GM06990 (cell line): ENCODE measurements around the gene BTBD17.

Experiments used
- DNase-seq: peaks from one replicate; pipeline ENCODE4 v3.0.0-alpha.2; 2011; ENCODE audit not compliant: insufficient read length; ENCODE audit errors: extremely low read depth
- H3K27me3 ChIP-seq: replicated peaks from 2 replicates; pipeline ENCODE4 v1.6.0; 2011; ENCODE audit warnings: low read length; ENCODE audit not compliant: control insufficient read depth, insufficient read depth
- H3K36me3 ChIP-seq: 2 replicates; pipeline ENCODE4 v1.5.1; 2011; ENCODE audit warnings: low read length; ENCODE audit not compliant: control insufficient read depth, insufficient read depth
- H3K4me3 ChIP-seq: replicated peaks from 2 replicates; pipeline ENCODE4 v1.5.1; 2011; ENCODE audit warnings: low read depth, mild to moderate bottlenecking, control low read depth, low read length
- CTCF ChIP-seq: IDR thresholded peaks from 2 replicates; pipeline ENCODE4 v1.5.1; 2011; ENCODE audit warnings: low read length, control low read depth, mild to moderate bottlenecking, inconsistent platforms; ENCODE audit not compliant: insufficient read depth, poor library complexity, severe bottlenecking

BTBD17 gene

GRCh38 chr17:74389937-74390679, 28.4 kb upstream of the BTBD17 start:
- Histone ChIP-seq H3K27me3 (no peaks in the 10 kb centered on the region; the same call in 1 of the 2 replicates), H3K4me3 (no peak overlapping the region), H3K36me3 (no peaks in the 10 kb centered on the region)
- TF ChIP-seq CTCF: no peak
- no peak for DNase-seq

GRCh38 chr17:74389084-74389753, 27.6 kb upstream of the BTBD17 start:
- Histone ChIP-seq H3K36me3 (no peaks in the 10 kb centered on the region), H3K27me3 (no peaks in the 10 kb centered on the region; the same call in 1 of the 2 replicates), H3K4me3 (no peak overlapping the region)
- TF ChIP-seq CTCF: no peak
- DNase-seq: no peak

GRCh38 chr17:74387365-74388218, 25.9 kb upstream of the BTBD17 start:
- no peak for DNase-seq
- Histone ChIP-seq H3K4me3 (no peak overlapping the region), H3K27me3 (no peaks in the 10 kb centered on the region; the same call in 1 of the 2 replicates), H3K36me3 (no peaks in the 10 kb centered on the region)
- TF ChIP-seq CTCF: no peak

- no peak for DNase-seq
- no peaks in the 10 kb centered on the region for H3K36me3 ChIP-seq
- no peaks in the 10 kb centered on the region; the same call in 1 of the 2 replicates for H3K27me3 ChIP-seq
- no peak for TF ChIP-seq CTCF
- no peak overlapping the region for H3K4me3 ChIP-seq
These were observed 24.7 kb upstream of the BTBD17 start for GRCh38 chr17:74386386-74386785.

GRCh38 chr17:74385201-74385600, 23.5 kb upstream of the BTBD17 start:
- Histone ChIP-seq H3K36me3 (no peaks in the 10 kb centered on the region), H3K27me3 (no peaks in the 10 kb centered on the region; the same call in 1 of the 2 replicates), H3K4me3 (no peak overlapping the region)
- TF ChIP-seq CTCF: no peak
- no peak for DNase-seq
